ENCODE data around the gene FARP1.

The FARP1 gene

GRCh38 chr13:98393873-98394272 is 251.0 kb downstream of the FARP1 start:
- TF ChIP-seq TAF1 (IDR thresholded peaks at IDR 0.05; ENCODE audit: low read depth) (no peak), YY1 (IDR thresholded peaks at IDR 0.05; ENCODE audit: low read depth) (no peak), REST (IDR thresholded peaks at IDR 0.05; ENCODE audit: low read depth) (no peak), EP300 (IDR thresholded peaks at IDR 0.05; ENCODE audit: borderline replicate concordance) (no peak), TCF12 (IDR thresholded peaks at IDR 0.05; ENCODE audit: low read depth) (no peak), MAX (IDR thresholded peaks at IDR 0.05) (no peak), USF1 (IDR thresholded peaks at IDR 0.05) (no peak), RAD21 (IDR thresholded peaks at IDR 0.05; ENCODE audit: low read depth) (no peak), CREB1 (IDR thresholded peaks at IDR 0.05; ENCODE audit: low read depth) (no peak), TEAD4 (IDR thresholded peaks at IDR 0.05) (no peak), FOXM1 (IDR thresholded peaks at IDR 0.05; ENCODE audit: borderline replicate concordance, low read depth) (no peak), NFIC (IDR thresholded peaks at IDR 0.05) (no peak), EGR1 (IDR thresholded peaks at IDR 0.05) (no peak), ZBTB7A (IDR thresholded peaks at IDR 0.05; ENCODE audit: low read depth) (no peak), CEBPB (IDR thresholded peaks at IDR 0.05) (no peak)

- TF ChIP-seq FOXM1 (IDR thresholded peaks at IDR 0.05; ENCODE audit: borderline replicate concordance, low read depth) (no peak), EP300 (IDR thresholded peaks at IDR 0.05; ENCODE audit: borderline replicate concordance) (no peak), TAF1 (IDR thresholded peaks at IDR 0.05; ENCODE audit: low read depth) (no peak), TCF12 (IDR thresholded peaks at IDR 0.05; ENCODE audit: low read depth) (no peak), TEAD4 (IDR thresholded peaks at IDR 0.05) (no peak), MAX (IDR thresholded peaks at IDR 0.05) (no peak), EGR1 (IDR thresholded peaks at IDR 0.05) (no peak), NFIC (IDR thresholded peaks at IDR 0.05) (no peak), RAD21 (IDR thresholded peaks at IDR 0.05; ENCODE audit: low read depth) (no peak), REST (IDR thresholded peaks at IDR 0.05; ENCODE audit: low read depth) (no peak), YY1 (IDR thresholded peaks at IDR 0.05; ENCODE audit: low read depth) (no peak), USF1 (IDR thresholded peaks at IDR 0.05) (no peak), CREB1 (IDR thresholded peaks at IDR 0.05; ENCODE audit: low read depth) (no peak), ZBTB7A (IDR thresholded peaks at IDR 0.05; ENCODE audit: low read depth) (no peak)
These were observed 252.1 kb downstream of the FARP1 start for GRCh38 chr13:98394820-98395510.

- TF ChIP-seq REST (IDR thresholded peaks at IDR 0.05; ENCODE audit: low read depth) (no peak), FOXM1 (IDR thresholded peaks at IDR 0.05; ENCODE audit: borderline replicate concordance, low read depth) (no peak), TEAD4 (IDR thresholded peaks at IDR 0.05) (no peak), EGR1 (IDR thresholded peaks at IDR 0.05) (no peak), TCF12 (IDR thresholded peaks at IDR 0.05; ENCODE audit: low read depth) (no peak), USF1 (IDR thresholded peaks at IDR 0.05) (no peak)
These were observed 253.3 kb downstream of the FARP1 start for GRCh38 chr13:98396071-98396710.
